ENCODE measurements around the gene MYO9A.

MYO9A gene

GRCh38 chr15:71812966-71813722, 304.8 kb downstream of the MYO9A start:
- Histone ChIP-seq H3K36me3 (ENCODE audit: insufficient read depth, insufficient read length, low read length) (no peaks in the 10 kb centered on the region), H3K4me3 (ENCODE audit: insufficient read length, low read depth) (no peak overlapping the region), H3K4me1 (ENCODE audit: insufficient read depth, insufficient read length) (peaks cover 7% of the 10 kb centered on the region), H3K9me3 (ENCODE audit: insufficient read depth, low read length) (no peaks in the 10 kb centered on the region), H3K27me3 (ENCODE audit: insufficient read depth, insufficient read length) (no peaks in the 10 kb centered on the region), H3K9ac (ENCODE audit: insufficient read length, low read depth) (no peak overlapping the region)
- no peak for DNase-seq (ENCODE audit: low read depth, low spot score)
- TF ChIP-seq ZNF274 (IDR thresholded peaks at IDR 0.05; ENCODE audit: low read depth, low read length) (no peak), SUZ12 (IDR thresholded peaks at IDR 0.05; ENCODE audit: extremely low read depth, insufficient read depth, insufficient read length) (no peak), YY1 (IDR thresholded peaks at IDR 0.05; ENCODE audit: insufficient read depth, insufficient read length) (no peak)

- no peak for DNase-seq (ENCODE audit: low read depth, low spot score)
- TF ChIP-seq ZNF274 (IDR thresholded peaks at IDR 0.05; ENCODE audit: low read depth, low read length): no peak
- H3K9ac ChIP-seq (ENCODE audit: insufficient read length, low read depth): no peak overlapping the region
- H3K27me3 ChIP-seq (ENCODE audit: insufficient read depth, insufficient read length): no peaks in the 10 kb centered on the region
- no peak overlapping the region for H3K4me3 ChIP-seq (ENCODE audit: insufficient read length, low read depth)
- peaks cover 16% of the 10 kb centered on the region for H3K4me1 ChIP-seq (ENCODE audit: insufficient read depth, insufficient read length)
- no peaks in the 10 kb centered on the region for H3K9me3 ChIP-seq (ENCODE audit: insufficient read depth, low read length)
- no peaks in the 10 kb centered on the region for H3K36me3 ChIP-seq (ENCODE audit: insufficient read depth, insufficient read length, low read length)
Observed at GRCh38 chr15:71811752-71812735, 305.9 kb downstream of the MYO9A start.

- Histone ChIP-seq H3K27me3 (ENCODE audit: insufficient read depth, insufficient read length) (no peaks in the 10 kb centered on the region), H3K36me3 (ENCODE audit: insufficient read depth, insufficient read length, low read length) (no peaks in the 10 kb centered on the region), H3K4me3 (ENCODE audit: insufficient read length, low read depth) (no peak overlapping the region), H3K9me3 (ENCODE audit: insufficient read depth, low read length) (no peaks in the 10 kb centered on the region), H3K4me1 (ENCODE audit: insufficient read depth, insufficient read length) (peaks cover 18% of the 10 kb centered on the region), H3K9ac (ENCODE audit: insufficient read length, low read depth) (no peak overlapping the region)
- TF ChIP-seq SUZ12 (IDR thresholded peaks at IDR 0.05; ENCODE audit: extremely low read depth, insufficient read depth, insufficient read length) (no peak), YY1 (IDR thresholded peaks at IDR 0.05; ENCODE audit: insufficient read depth, insufficient read length) (no peak), ZNF274 (IDR thresholded peaks at IDR 0.05; ENCODE audit: low read depth, low read length) (no peak)
- no peak for DNase-seq (ENCODE audit: low read depth, low spot score)
Observed at GRCh38 chr15:71811036-71811736, 306.8 kb downstream of the MYO9A start.

DNA sequence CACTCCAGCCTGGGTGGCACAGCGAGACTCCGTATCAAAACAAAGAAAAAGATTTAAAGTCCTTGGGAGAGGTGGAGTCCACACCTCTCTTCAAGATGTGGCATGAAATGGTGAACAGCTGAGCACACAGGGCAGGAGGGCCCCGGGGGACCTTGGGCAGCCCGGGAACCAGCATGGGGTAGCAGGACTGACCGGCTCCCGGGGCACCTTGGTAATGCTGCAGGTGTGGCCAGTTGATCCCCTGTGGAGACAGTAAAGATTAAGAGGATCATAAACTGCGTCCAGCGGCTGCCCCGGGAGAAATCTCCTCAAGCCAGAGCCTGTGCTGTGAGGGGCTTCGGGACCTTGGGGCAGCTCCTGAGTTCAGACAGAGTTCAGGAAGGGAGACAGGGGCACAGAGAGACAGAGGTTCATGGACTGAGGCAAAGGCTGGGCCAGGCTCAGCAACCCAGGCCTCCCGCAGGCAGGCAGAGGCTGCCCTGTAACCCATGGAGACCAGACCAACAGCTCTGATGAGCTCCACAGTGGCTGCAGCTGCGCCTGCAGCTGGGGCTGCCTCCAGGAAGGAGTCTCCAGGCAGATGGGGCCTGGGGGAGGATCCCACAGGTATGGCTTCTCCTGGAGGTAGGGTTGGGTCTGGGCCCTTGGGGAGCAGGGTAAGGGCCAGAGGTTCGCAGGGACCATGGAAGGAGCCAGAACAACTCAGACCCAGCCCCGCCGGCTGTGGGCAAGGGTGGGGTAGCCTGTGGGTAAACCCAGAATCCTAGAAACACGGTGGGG, 307.5 kb downstream of the MYO9A start, which contains the start of gene NR2E3:
NR2E3 (plus strand) TSS at position 299 of the 780 bp plus-strand sequence; CDS start at position 489, 190 bp downstream.
- no peak for DNase-seq (ENCODE audit: low read depth, low spot score)
- Histone ChIP-seq H3K4me1 (ENCODE audit: insufficient read depth, insufficient read length) (peaks cover 18% of the 10 kb centered on the region), H3K9me3 (ENCODE audit: insufficient read depth, low read length) (no peaks in the 10 kb centered on the region), H3K4me3 (ENCODE audit: insufficient read length, low read depth) (no peak within 1 kb of the TSS), H3K36me3 (ENCODE audit: insufficient read depth, insufficient read length, low read length) (no peaks in the 10 kb centered on the region), H3K27me3 (ENCODE audit: insufficient read depth, insufficient read length) (no peaks in the 10 kb centered on the region), H3K9ac (ENCODE audit: insufficient read length, low read depth) (peak within 1 kb of the TSS; percentile 43)
- TF ChIP-seq YY1 (IDR thresholded peaks at IDR 0.05; ENCODE audit: insufficient read depth, insufficient read length) (no peak), ZNF274 (IDR thresholded peaks at IDR 0.05; ENCODE audit: low read depth, low read length) (no peak), SUZ12 (IDR thresholded peaks at IDR 0.05; ENCODE audit: extremely low read depth, insufficient read depth, insufficient read length) (no peak)

- Histone ChIP-seq H3K9me3 (ENCODE audit: insufficient read depth, low read length) (no peaks in the 10 kb centered on the region), H3K36me3 (ENCODE audit: insufficient read depth, insufficient read length, low read length) (no peaks in the 10 kb centered on the region), H3K4me1 (ENCODE audit: insufficient read depth, insufficient read length) (peaks cover 18% of the 10 kb centered on the region), H3K27me3 (ENCODE audit: insufficient read depth, insufficient read length) (no peaks in the 10 kb centered on the region), H3K9ac (ENCODE audit: insufficient read length, low read depth) (peak overlapping the region; percentile 4), H3K4me3 (ENCODE audit: insufficient read length, low read depth) (no peak overlapping the region)
- DNase-seq (ENCODE audit: low read depth, low spot score): no peak
- TF ChIP-seq YY1 (IDR thresholded peaks at IDR 0.05; ENCODE audit: insufficient read depth, insufficient read length) (no peak), SUZ12 (IDR thresholded peaks at IDR 0.05; ENCODE audit: extremely low read depth, insufficient read depth, insufficient read length) (no peak), ZNF274 (IDR thresholded peaks at IDR 0.05; ENCODE audit: low read depth, low read length) (no peak)
Observed at GRCh38 chr15:71809346-71809745, 308.6 kb downstream of the MYO9A start.

- TF ChIP-seq SUZ12 (IDR thresholded peaks at IDR 0.05; ENCODE audit: extremely low read depth, insufficient read depth, insufficient read length) (no peak), YY1 (IDR thresholded peaks at IDR 0.05; ENCODE audit: insufficient read depth, insufficient read length) (no peak), ZNF274 (IDR thresholded peaks at IDR 0.05; ENCODE audit: low read depth, low read length) (no peak)
- Histone ChIP-seq H3K27me3 (ENCODE audit: insufficient read depth, insufficient read length) (no peaks in the 10 kb centered on the region), H3K9me3 (ENCODE audit: insufficient read depth, low read length) (no peaks in the 10 kb centered on the region), H3K9ac (ENCODE audit: insufficient read length, low read depth) (no peak overlapping the region), H3K36me3 (ENCODE audit: insufficient read depth, insufficient read length, low read length) (no peaks in the 10 kb centered on the region), H3K4me3 (ENCODE audit: insufficient read length, low read depth) (no peak overlapping the region), H3K4me1 (ENCODE audit: insufficient read depth, insufficient read length) (peaks cover 18% of the 10 kb centered on the region)
- DNase-seq (ENCODE audit: low read depth, low spot score): no peak
Observed at GRCh38 chr15:71808311-71809020, 309.5 kb downstream of the MYO9A start.

Measured in NT2/D1 (cell line).